ENCODE data around the gene MOAP1.
"Not testable (repeated sequence)": the region's sequence is repeated elsewhere in the genome, so short reads cannot be mapped to it uniquely, and the experiment has no call there.

- not testable (repeated sequence) for TF ChIP-seq POLR2A, CTCF (IDR thresholded peaks at IDR 0.05)
Measured at GRCh38 chr14:93159625-93160352, 24.9 kb downstream of the MOAP1 start.
